Measurements from ENCODE around the gene MTMR12.
"Not testable (repeated sequence)": the region's sequence is repeated elsewhere in the genome, so short reads cannot be mapped to it uniquely, and the experiment has no call there.

The MTMR12 gene

GRCh38 chr5:32297181-32298058 lies 15.3 kb downstream of the MTMR12 start:
- DNase-seq (ENCODE audit: low spot score): no peak

DNA sequence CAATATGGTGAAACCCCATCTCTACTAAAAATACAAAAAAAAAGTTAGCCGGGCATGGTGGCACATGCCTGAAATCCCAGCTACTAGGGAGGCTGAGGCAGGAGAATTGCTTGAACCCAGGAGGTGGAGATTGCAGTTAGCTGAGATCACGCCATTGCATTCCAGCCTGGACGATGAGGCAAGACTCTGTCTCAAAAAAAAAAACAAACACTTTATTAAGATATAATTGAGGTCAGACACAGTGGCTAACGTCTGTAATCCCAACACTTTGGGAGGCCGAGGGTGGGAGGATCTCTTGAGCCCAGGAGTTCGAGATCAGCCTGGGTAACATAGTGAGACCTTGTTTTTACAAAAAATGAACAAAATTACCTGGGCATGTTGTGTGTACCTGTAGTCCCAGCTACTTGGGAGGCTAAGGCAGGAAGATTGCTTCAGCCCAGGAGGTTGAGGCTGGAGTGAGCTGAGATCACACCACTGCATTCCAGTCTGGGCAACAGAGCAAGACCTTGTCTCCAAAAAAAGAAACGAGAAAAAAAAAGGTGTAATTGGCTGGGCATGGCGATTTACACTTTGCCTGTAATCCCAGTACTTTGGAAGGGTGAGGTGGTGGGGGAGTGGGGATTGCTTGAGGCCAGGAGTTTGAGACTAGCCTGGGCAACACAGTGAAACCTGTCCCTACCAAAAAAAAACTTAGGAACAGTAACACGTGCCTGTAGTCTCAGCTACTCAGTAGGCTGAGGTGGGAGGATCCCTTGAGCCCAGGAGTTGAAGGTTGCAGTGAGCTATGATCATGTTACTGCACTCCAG lies 16.6 kb downstream of the MTMR12 start:
- not testable (repeated sequence) for DNase-seq (ENCODE audit: low spot score)

- DNase-seq (ENCODE audit: low spot score): no peak
These were observed 21.1 kb downstream of the MTMR12 start for GRCh38 chr5:32291591-32291990.

- no peak for DNase-seq (ENCODE audit: low spot score)
These were observed 21.8 kb downstream of the MTMR12 start for GRCh38 chr5:32290922-32291321.

DNA sequence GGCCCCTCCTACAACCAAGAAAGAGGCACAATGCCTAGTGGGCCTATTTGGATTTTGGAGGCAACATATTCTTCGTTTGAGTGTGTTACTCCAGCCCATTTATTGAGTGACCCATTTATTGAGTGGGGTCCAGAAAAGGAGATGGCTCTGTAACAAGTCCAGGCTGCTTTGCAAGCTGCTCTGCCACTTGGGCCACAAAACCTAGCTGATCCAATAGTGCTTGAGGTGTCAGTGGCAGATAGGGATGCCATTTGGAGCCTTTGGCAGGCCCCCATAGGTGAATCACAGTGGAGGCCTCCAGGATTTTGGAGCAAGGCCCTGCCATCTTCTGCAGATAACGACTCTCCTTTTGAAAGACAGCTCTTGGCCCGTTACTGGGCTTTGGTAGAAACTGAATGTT lies 22.2 kb downstream of the MTMR12 start:
- DNase-seq (ENCODE audit: low spot score): not testable (repeated sequence)

DNA sequence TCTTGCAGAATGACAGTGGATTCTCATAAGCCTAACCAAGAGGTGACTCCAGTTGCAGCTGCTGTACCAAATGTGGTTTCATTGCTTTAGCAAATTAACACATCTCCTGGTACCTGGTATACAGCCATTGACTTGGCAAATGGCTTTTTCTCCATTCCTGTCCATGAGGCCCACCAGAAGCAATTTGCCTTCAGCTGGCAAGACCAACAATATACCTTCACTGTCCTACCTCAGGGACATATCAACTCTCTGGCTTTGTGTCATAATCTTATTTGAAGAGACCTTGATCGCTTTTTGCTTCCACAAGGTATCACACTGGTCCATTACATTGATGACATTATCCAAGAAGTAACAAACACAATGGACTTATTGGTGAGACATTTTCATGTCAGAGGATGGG lies 22.8 kb downstream of the MTMR12 start:
- not testable (repeated sequence) for DNase-seq (ENCODE audit: low spot score)

- DNase-seq (ENCODE audit: low spot score): not testable (repeated sequence)
These were observed 24.6 kb downstream of the MTMR12 start for GRCh38 chr5:32288135-32288534.

DNA sequence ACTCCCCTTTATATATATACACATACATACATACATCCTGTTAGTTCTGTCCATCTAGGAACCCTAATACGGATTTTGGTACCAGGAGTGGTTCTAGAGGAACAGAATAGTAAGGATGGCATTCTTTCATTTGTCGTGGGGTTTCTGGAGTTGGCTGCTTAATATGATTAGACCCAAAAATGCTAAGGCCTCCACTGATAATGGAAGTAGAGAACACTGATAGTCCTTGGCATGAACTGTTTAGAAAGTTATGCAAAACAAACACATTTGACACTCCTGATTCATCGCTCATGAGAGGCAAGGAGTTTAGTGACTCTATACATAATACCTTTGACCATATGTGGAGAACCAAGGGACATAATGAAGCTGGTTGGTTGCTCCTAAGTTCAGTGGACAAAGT lies 25.2 kb downstream of the MTMR12 start:
- DNase-seq (ENCODE audit: low spot score): not testable (repeated sequence)

DNA sequence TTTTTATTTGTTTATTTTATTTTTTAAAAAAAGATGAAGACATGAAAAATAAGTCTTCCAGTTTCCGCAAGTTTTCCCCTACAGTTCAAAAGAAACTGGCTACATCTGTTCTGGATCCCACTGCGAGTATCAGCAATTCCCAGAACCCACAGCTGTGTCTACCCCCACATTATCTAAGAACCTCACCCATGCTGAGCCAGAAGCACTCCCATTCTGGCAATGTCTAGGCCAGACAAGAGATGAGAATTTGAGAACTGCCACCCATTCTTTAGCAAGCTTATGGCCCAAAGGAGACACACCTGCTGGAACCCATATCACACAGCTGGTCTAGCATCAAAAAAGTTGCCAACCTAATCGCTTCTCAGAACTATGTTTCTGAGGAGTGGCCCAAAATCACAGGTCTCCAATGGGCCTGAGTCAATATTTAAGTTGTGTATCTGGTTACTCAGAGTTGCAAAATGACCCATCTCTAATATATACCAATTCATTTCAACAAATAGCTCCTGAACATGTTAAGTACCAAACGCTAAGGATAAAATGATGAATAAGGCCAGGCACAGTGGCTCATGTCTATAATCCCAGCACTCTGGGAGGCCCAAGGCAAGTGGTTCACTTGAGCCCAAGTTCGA lies 27.1 kb downstream of the MTMR12 start:
- DNase-seq (ENCODE audit: low spot score): no peak

GRCh38 chr5:32283539-32284377 lies 29.0 kb downstream of the MTMR12 start:
- DNase-seq (ENCODE audit: low spot score): no peak

- no peak for DNase-seq (ENCODE audit: low spot score)
These were observed 29.7 kb downstream of the MTMR12 start for GRCh38 chr5:32283061-32283460.

GRCh38 chr5:32282633-32283032 lies 30.1 kb downstream of the MTMR12 start:
- no peak for DNase-seq (ENCODE audit: low spot score)

DNA sequence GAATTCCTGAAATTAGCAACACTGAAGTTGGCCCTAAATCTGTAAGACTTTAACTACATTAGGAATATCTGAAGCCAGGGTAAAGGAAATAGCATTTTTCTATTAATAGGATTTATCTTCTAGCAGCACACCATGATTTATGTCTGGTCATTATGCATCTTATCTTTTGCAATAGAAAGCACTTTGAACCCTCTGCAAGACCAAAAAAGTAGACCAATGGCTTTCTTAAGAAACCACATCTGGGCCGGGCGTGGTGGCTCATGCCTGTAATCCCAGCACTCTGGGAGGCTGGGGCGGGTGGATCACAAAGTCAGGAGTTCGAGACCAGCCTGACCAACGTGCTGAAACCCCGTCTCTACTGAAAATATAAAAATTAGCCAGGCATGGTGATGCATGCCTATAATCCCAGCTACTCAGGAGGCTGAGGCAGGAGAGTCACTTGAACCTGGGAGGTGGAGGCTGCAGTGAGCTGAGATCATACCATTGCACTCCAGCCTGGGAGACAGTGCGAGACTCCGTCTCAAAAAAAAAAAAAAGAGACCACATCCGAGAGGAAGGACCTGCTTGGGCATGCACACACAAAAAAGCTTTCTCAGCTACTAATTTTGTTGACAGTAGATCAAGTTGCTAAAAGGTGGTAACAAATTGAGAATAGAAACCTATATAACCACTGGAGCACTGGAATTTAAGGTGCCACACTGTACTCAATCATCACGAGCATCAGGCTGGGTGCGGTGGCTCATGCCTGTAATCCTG lies 31.2 kb downstream of the MTMR12 start:
- not testable (repeated sequence) for DNase-seq (ENCODE audit: low spot score)

DNA sequence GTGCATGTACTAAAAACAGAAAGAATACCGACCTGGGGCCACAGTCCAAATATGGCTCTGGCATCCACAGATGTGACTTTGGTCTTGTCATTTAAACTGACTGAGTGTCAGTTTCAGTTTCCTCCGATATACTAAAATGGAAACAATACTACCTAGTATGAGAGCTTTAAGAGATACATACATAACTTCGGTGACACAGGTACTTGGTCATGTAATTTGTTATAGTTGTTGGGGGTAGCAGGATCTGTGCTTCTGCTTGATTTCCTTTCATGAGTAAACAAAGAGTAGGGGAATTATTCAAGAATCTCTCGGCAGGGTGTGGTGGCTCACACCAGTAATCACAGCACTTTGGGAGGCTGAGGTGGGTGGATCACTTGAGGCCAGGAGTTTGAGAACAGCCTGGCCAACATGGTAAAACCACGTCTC lies 32.1 kb downstream of the MTMR12 start:
- no peak for DNase-seq (ENCODE audit: low spot score)

GRCh38 chr5:32279786-32280185 lies 33.0 kb downstream of the MTMR12 start:
- no peak for DNase-seq (ENCODE audit: low spot score)

- no peak for DNase-seq (ENCODE audit: low spot score)
These were observed 33.5 kb downstream of the MTMR12 start for GRCh38 chr5:32279223-32279622.

GRCh38 chr5:32278406-32278805 lies 34.3 kb downstream of the MTMR12 start:
- no peak for DNase-seq (ENCODE audit: low spot score)

DNA sequence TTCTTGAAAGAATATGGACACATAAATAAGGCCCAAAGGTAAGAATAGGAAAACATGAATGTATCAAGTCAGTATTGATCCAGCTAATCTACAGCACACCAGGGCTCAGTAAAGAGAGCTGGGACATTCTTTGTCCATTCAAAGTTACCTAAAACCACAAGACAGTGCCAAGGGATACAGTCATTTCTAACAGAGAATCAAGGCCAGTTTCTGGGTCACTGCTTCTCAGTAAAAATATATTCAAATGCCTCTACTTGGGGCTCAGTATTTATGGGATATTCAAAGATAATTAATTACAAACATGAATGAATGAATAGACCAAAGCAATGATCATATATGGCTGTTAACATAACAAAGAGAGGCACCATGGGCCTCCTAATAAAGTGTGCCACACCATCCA lies 34.9 kb downstream of the MTMR12 start:
- no peak for DNase-seq (ENCODE audit: low spot score)

GRCh38 chr5:32276173-32276853 lies 36.4 kb downstream of the MTMR12 start:
- no peak for DNase-seq (ENCODE audit: low spot score)

GRCh38 chr5:32275396-32275741 lies 37.4 kb downstream of the MTMR12 start:
- no peak for DNase-seq (ENCODE audit: low spot score)

Data from globus pallidus (tissue), 1 donor.